ENCODE data around the gene GNG8. TPM values are rescaled to one million over a fixed set of nuclear protein-coding genes. Genes with fewer than 3 reads are reported as not detected.

The GNG8 gene
- total RNA-seq, 1 experiment from 2014 or later, result not detected

GRCh38 chr19:46587861-46588260, 48.1 kb downstream of the GNG8 start:
- H3K9me2 ChIP-seq (ENCODE audit: insufficient read depth), result no peaks in the 10 kb centered on the region
- no peak overlapping the region for H3K27ac ChIP-seq (ENCODE audit: low read depth, low read length)
- H3K4me2 ChIP-seq (ENCODE audit: low read length), result no peak overlapping the region
- no peak overlapping the region for H3K4me3 ChIP-seq (replicated peaks in 1 of 2; ENCODE audit: low read depth in 1 of 2, low read length in 2 of 2)
- RAD21 ChIA-PET (ENCODE audit: low non-redundant PET in 1 of 2, low total read pairs in 2 of 2, uncharacterized antibody in 2 of 2, unreplicated experiment in 2 of 2), result no interaction called here
- no peak overlapping the region for H2AFZ ChIP-seq (ENCODE audit: low read depth, low read length, poor library complexity, severe bottlenecking)
- CTCF ChIA-PET, result interaction anchor here (1.3 kb wide), 1 partner anchor 74 kb away, joined by 5 read pairs; no protein-coding TSS in a partner anchor
- POLR2A ChIA-PET, result no interaction called here
- H3K27me3 ChIP-seq (ENCODE audit: insufficient read depth, low read length), result no peaks in the 10 kb centered on the region
- H3K4me1 ChIP-seq (ENCODE audit: control insufficient read depth in 1 of 2, insufficient read depth in 2 of 2, low read length in 2 of 2), result no peaks in the 10 kb centered on the region
- intact Hi-C loops (cut with micrococcal nuclease), result no loop called here
- H4K20me1 ChIP-seq (ENCODE audit: insufficient read depth), result no peaks in the 10 kb centered on the region
- ATAC-seq, result no peak
- H3K36me3 ChIP-seq (ENCODE audit: control insufficient read depth in 1 of 2, insufficient read depth in 2 of 2, low read length in 2 of 2), result no peaks in the 10 kb centered on the region
- no peak overlapping the region for H3K9ac ChIP-seq (ENCODE audit: low read length)
- BruUV-seq (replicated peaks), result no TSS peak
- DNase-seq (ENCODE audit: low read depth, low spot score), result no peak
- H3K79me2 ChIP-seq (ENCODE audit: insufficient read depth, low read length), result no peaks in the 10 kb centered on the region
- TF ChIP-seq SP1 (IDR thresholded peaks at IDR 0.05; ENCODE audit: low read depth) (no peak), TCF7L2 (IDR thresholded peaks at IDR 0.05; ENCODE audit: borderline replicate concordance, extremely low read depth, insufficient read depth, insufficient read length) (no peak), POLR2A (IDR thresholded peaks at IDR 0.05; ENCODE audit: borderline replicate concordance, extremely low read depth, insufficient read depth, insufficient read length) (no peak), ZFX (IDR thresholded peaks at IDR 0.05) (no peak)
- H3K9me3 ChIP-seq (ENCODE audit: control insufficient read depth in 1 of 2, insufficient read depth in 1 of 2, low read depth in 1 of 2, low read length in 2 of 2), result no peaks in the 10 kb centered on the region

- DNase-seq (ENCODE audit: low read depth, low spot score) (no peak), ATAC-seq (no peak)
- intact Hi-C loops (cut with micrococcal nuclease), result no loop called here
- RAD21 ChIA-PET (ENCODE audit: low non-redundant PET in 1 of 2, low total read pairs in 2 of 2, uncharacterized antibody in 2 of 2, unreplicated experiment in 2 of 2), result no interaction called here
- no peaks in the 10 kb centered on the region for H3K79me2 ChIP-seq (ENCODE audit: insufficient read depth, low read length)
- no peak overlapping the region for H3K4me3 ChIP-seq (replicated peaks in 1 of 2; ENCODE audit: low read depth in 1 of 2, low read length in 2 of 2)
- H3K36me3 ChIP-seq (ENCODE audit: control insufficient read depth in 1 of 2, insufficient read depth in 2 of 2, low read length in 2 of 2), result no peaks in the 10 kb centered on the region
- no peaks in the 10 kb centered on the region for H3K9me3 ChIP-seq (ENCODE audit: control insufficient read depth in 1 of 2, insufficient read depth in 1 of 2, low read depth in 1 of 2, low read length in 2 of 2)
- no peaks in the 10 kb centered on the region for H3K9me2 ChIP-seq (ENCODE audit: insufficient read depth)
- H3K4me1 ChIP-seq (ENCODE audit: control insufficient read depth in 1 of 2, insufficient read depth in 2 of 2, low read length in 2 of 2), result no peaks in the 10 kb centered on the region
- no peaks in the 10 kb centered on the region for H4K20me1 ChIP-seq (ENCODE audit: insufficient read depth)
- CTCF ChIA-PET, result no interaction called here
- no peak overlapping the region for H3K9ac ChIP-seq (ENCODE audit: low read length)
- TF ChIP-seq POLR2A (IDR thresholded peaks at IDR 0.05; ENCODE audit: borderline replicate concordance, extremely low read depth, insufficient read depth, insufficient read length) (no peak), SP1 (IDR thresholded peaks at IDR 0.05; ENCODE audit: low read depth) (no peak), SRF (IDR thresholded peaks at IDR 0.05; ENCODE audit: low read depth) (no peak), SIN3A (IDR thresholded peaks at IDR 0.05; ENCODE audit: low read depth) (no peak), ZBTB33 (IDR thresholded peaks at IDR 0.05; ENCODE audit: extremely low read depth, insufficient replicate concordance, low read length) (no peak), FOSL1 (IDR thresholded peaks at IDR 0.05; ENCODE audit: low read depth) (no peak), POLR2AphosphoS5 (IDR thresholded peaks at IDR 0.05; ENCODE audit: low read depth, low read length) (no peak), EZH2 (IDR thresholded peaks at IDR 0.05) (no peak), ELF1 (IDR thresholded peaks at IDR 0.05; ENCODE audit: borderline replicate concordance, low read depth) (no peak), ZFX (IDR thresholded peaks at IDR 0.05) (no peak), EGR1 (IDR thresholded peaks at IDR 0.05; ENCODE audit: low read depth) (no peak)
- TF ChIP-seq, protein P1, sequence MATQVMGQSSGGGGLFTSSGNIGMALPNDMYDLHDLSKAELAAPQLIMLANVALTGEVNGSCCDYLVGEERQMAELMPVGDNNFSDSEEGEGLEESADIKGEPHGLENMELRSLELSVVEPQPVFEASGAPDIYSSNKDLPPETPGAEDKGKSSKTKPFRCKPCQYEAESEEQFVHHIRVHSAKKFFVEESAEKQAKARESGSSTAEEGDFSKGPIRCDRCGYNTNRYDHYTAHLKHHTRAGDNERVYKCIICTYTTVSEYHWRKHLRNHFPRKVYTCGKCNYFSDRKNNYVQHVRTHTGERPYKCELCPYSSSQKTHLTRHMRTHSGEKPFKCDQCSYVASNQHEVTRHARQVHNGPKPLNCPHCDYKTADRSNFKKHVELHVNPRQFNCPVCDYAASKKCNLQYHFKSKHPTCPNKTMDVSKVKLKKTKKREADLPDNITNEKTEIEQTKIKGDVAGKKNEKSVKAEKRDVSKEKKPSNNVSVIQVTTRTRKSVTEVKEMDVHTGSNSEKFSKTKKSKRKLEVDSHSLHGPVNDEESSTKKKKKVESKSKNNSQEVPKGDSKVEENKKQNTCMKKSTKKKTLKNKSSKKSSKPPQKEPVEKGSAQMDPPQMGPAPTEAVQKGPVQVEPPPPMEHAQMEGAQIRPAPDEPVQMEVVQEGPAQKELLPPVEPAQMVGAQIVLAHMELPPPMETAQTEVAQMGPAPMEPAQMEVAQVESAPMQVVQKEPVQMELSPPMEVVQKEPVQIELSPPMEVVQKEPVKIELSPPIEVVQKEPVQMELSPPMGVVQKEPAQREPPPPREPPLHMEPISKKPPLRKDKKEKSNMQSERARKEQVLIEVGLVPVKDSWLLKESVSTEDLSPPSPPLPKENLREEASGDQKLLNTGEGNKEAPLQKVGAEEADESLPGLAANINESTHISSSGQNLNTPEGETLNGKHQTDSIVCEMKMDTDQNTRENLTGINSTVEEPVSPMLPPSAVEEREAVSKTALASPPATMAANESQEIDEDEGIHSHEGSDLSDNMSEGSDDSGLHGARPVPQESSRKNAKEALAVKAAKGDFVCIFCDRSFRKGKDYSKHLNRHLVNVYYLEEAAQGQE (IDR thresholded peaks at IDR 0.05; ENCODE audit: low read depth), result no peak
- TF ChIP-seq, protein P2, sequence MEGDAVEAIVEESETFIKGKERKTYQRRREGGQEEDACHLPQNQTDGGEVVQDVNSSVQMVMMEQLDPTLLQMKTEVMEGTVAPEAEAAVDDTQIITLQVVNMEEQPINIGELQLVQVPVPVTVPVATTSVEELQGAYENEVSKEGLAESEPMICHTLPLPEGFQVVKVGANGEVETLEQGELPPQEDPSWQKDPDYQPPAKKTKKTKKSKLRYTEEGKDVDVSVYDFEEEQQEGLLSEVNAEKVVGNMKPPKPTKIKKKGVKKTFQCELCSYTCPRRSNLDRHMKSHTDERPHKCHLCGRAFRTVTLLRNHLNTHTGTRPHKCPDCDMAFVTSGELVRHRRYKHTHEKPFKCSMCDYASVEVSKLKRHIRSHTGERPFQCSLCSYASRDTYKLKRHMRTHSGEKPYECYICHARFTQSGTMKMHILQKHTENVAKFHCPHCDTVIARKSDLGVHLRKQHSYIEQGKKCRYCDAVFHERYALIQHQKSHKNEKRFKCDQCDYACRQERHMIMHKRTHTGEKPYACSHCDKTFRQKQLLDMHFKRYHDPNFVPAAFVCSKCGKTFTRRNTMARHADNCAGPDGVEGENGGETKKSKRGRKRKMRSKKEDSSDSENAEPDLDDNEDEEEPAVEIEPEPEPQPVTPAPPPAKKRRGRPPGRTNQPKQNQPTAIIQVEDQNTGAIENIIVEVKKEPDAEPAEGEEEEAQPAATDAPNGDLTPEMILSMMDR (IDR thresholded peaks at IDR 0.05 in 2 of 3, conservative IDR thresholded peaks at IDR 0.05 in 1 of 3; ENCODE audit: borderline replicate concordance in 1 of 3, insufficient read depth in 1 of 3, low read depth in 2 of 3, low read length in 2 of 3), result no peak
- no peak overlapping the region for H2AFZ ChIP-seq (ENCODE audit: low read depth, low read length, poor library complexity, severe bottlenecking)
- no peaks in the 10 kb centered on the region for H3K27me3 ChIP-seq (ENCODE audit: insufficient read depth, low read length)
- no peak overlapping the region for H3K4me2 ChIP-seq (ENCODE audit: low read length)
- POLR2A ChIA-PET, result no interaction called here
- no peak overlapping the region for H3K27ac ChIP-seq (ENCODE audit: low read depth, low read length)
- BruUV-seq (replicated peaks), result no TSS peak
Measured at GRCh38 chr19:46586294-46586693, 49.7 kb downstream of the GNG8 start.

Measured in HCT116 (cell line).